GM12878 (cell line): ENCODE data around the gene CR2. TPM values are rescaled to one million over a fixed set of nuclear protein-coding genes. Genes with fewer than 3 reads are reported as not detected.

Experiments used
- ATAC-seq: fragments of 200-7000 bp; cut with Tn5 transposase; 3 replicates; pipeline ENCODE4 v1.9.1; 2020; ENCODE audit warnings: mild to moderate bottlenecking, moderate library complexity
- BruUV-seq: library from RNA; stranded (reverse); fragments of 400-500 nt; replicated peaks from 2 replicates; lab custom pipeline; 2021; lab: Mats Ljungman, UMichigan
- CTCF ChIA-PET: fragments of 300-600 bp; sonication (Branson Sonifier 250); formaldehyde crosslinking; extraction: SDS; loops from one replicate; lab custom pipeline; 2021; ENCODE audit warnings: inconsistent platforms; lab: Yijun Ruan, JAX
- POLR2A ChIA-PET: fragments of 350-600 bp; formaldehyde crosslinking; extraction: SDS; loops from one replicate; lab custom pipeline; 2021; ENCODE audit warnings: inconsistent platforms; lab: Charles Lee
- RAD21 ChIA-PET: fragments of 300-600 bp; sonication (Branson Sonifier 250); formaldehyde crosslinking; loops from one replicate; lab custom pipeline; 2023; ENCODE audit warnings: antibody characterized with exemption; ENCODE audit not compliant: unreplicated experiment; lab: Charles Lee
- SMC1A ChIA-PET: fragments of 300-600 bp; sonication (Branson Sonifier 250); formaldehyde crosslinking; loops from one replicate; lab custom pipeline; 2023; ENCODE audit not compliant: unreplicated experiment, uncharacterized antibody; lab: Charles Lee
- DNase-seq: peaks from one replicate; pipeline ENCODE4 v3.0.0-alpha.2; 2011; ENCODE audit warnings: low read depth, low spot score
- FAIRE-seq: peaks from 3 replicates; lab custom pipeline; 2011; peaks lifted over from hg19 to GRCh38; lab: Jason Lieb, UNC
- H2AFZ ChIP-seq: 2 replicates; pipeline ENCODE4 v1.6.0; 2011; ENCODE audit warnings: low read depth, low read length, control low read depth; ENCODE audit not compliant: control insufficient read depth
- H3K27ac ChIP-seq: 2 replicates; pipeline ENCODE4 v1.5.1; 2011; ENCODE audit warnings: control low read depth; ENCODE audit not compliant: control insufficient read depth, insufficient read depth
- H3K27me3 ChIP-seq, 2 experiments: replicated peaks in 1 of 2; 2 replicates each; pipeline versions ENCODE4 v1.6.0 to v1.6.1; 2011; ENCODE audit warnings: low read length in 1 of 2; ENCODE audit not compliant: control insufficient read depth in 2 of 2, insufficient read depth in 2 of 2
- H3K36me3 ChIP-seq, 2 experiments: 2 replicates each; pipeline ENCODE4 v1.5.1; 2011; ENCODE audit warnings: low read length in 1 of 2; ENCODE audit not compliant: control insufficient read depth in 2 of 2, insufficient read depth in 2 of 2
- H3K4me1 ChIP-seq: 2 replicates; pipeline ENCODE4 v1.6.1; 2011; ENCODE audit warnings: mild to moderate bottlenecking, low read length, moderate library complexity, mixed read lengths; ENCODE audit not compliant: control insufficient read depth, insufficient read depth
- H3K4me2 ChIP-seq: 2 replicates; pipeline ENCODE4 v1.6.0; 2011; ENCODE audit warnings: control low read depth; ENCODE audit not compliant: control insufficient read depth, insufficient read depth
- H3K4me3 ChIP-seq: fragments of 200-600 bp; sonication (generic); 2 replicates; pipeline ENCODE4 v1.5.1; 2016
- H3K79me2 ChIP-seq: 2 replicates; pipeline ENCODE4 v1.6.0; 2011; ENCODE audit warnings: low read length; ENCODE audit not compliant: control insufficient read depth, insufficient read depth
- H3K9ac ChIP-seq: 2 replicates; pipeline ENCODE4 v1.8.0; 2011; ENCODE audit warnings: low read length, control low read depth, mixed read lengths; ENCODE audit not compliant: control insufficient read depth, insufficient read depth
- H3K9me3 ChIP-seq: replicated peaks from 3 replicates; pipeline ENCODE4 v1.5.1; 2011; ENCODE audit warnings: mild to moderate bottlenecking, low read length; ENCODE audit not compliant: control insufficient read depth, insufficient read depth
- H4K20me1 ChIP-seq: 2 replicates; pipeline ENCODE4 v1.6.0; 2011; ENCODE audit not compliant: control insufficient read depth, insufficient read depth
- BCL11A ChIP-seq: IDR thresholded peaks from 2 replicates; pipeline ENCODE4 v1.6.1; 2011; ENCODE audit warnings: low read depth, low read length
- CBX3 ChIP-seq: fragments of 200-600 bp; sonication (generic); IDR thresholded peaks from 2 replicates; pipeline ENCODE4 v1.6.1; 2016; ENCODE audit warnings: low read depth, borderline replicate concordance
- EED ChIP-seq: sonication (generic); IDR thresholded peaks from 2 replicates; pipeline ENCODE4 v1.6.1; 2016; ENCODE audit warnings: antibody characterized with exemption, low read depth
- ESRRA ChIP-seq: IDR thresholded peaks from 2 replicates; pipeline ENCODE4 v1.6.1; 2012; ENCODE audit warnings: mild to moderate bottlenecking, low read length, improper control_type of control experiment
- ETV6 ChIP-seq, 2 experiments: fragments of 450-650 bp in 1 of 2; IDR thresholded peaks in 1 of 2; conservative IDR thresholded peaks in 1 of 2; 2 replicates each; pipeline ENCODE4 v1.6.1; 2014; ENCODE audit warnings: antibody characterized with exemption in 1 of 2, borderline replicate concordance in 1 of 2, low read depth in 1 of 2, mild to moderate bottlenecking in 1 of 2, moderate library complexity in 1 of 2
- HDAC6 ChIP-seq: fragments of 200-600 bp; sonication (generic); IDR thresholded peaks from one replicate; pipeline ENCODE4 v1.8.0; 2017; ENCODE audit warnings: antibody characterized with exemption; ENCODE audit not compliant: unreplicated experiment
- IKZF1 ChIP-seq: fragments of 450-650 bp; conservative IDR thresholded peaks from 2 replicates; pipeline ENCODE4 v1.6.1; 2017; ENCODE audit warnings: antibody characterized with exemption, mild to moderate bottlenecking
- IKZF2 ChIP-seq, 2 experiments: fragments of 450-650 bp; IDR thresholded peaks; 2 replicates each; pipeline ENCODE4 v1.6.1; 2017; ENCODE audit warnings: mild to moderate bottlenecking in 2 of 2, moderate library complexity in 2 of 2
- IRF4 ChIP-seq: IDR thresholded peaks from 2 replicates; pipeline ENCODE4 v1.6.1; 2011; ENCODE audit warnings: low read depth, low read length
- LARP7 ChIP-seq: fragments of 450-650 bp; IDR thresholded peaks from 2 replicates; pipeline ENCODE4 v1.6.1; 2017; ENCODE audit warnings: mild to moderate bottlenecking
- MEF2A ChIP-seq: IDR thresholded peaks from 2 replicates; pipeline ENCODE4 v1.6.1; 2011; ENCODE audit warnings: low read depth, mild to moderate bottlenecking, low read length, moderate library complexity; ENCODE audit not compliant: insufficient read depth
- MEF2B ChIP-seq: fragments of 450-650 bp; IDR thresholded peaks from 2 replicates; pipeline ENCODE4 v1.6.1; 2018; ENCODE audit warnings: mild to moderate bottlenecking, moderate library complexity; ENCODE audit not compliant: partially characterized antibody, poor library complexity, severe bottlenecking
- MTA3 ChIP-seq: IDR thresholded peaks from 2 replicates; pipeline ENCODE4 v1.6.1; 2012; ENCODE audit warnings: low read length, inconsistent platforms, borderline replicate concordance
- MXI1 ChIP-seq: fragments of 150-350 bp; IDR thresholded peaks from 2 replicates; pipeline ENCODE4 v1.6.1; 2011; ENCODE audit warnings: low read depth, mild to moderate bottlenecking, inconsistent platforms, low read length, improper control_type of control experiment
- MYC ChIP-seq: IDR thresholded peaks from 2 replicates; pipeline ENCODE4 v1.6.1; 2011; ENCODE audit warnings: mild to moderate bottlenecking, low read length, moderate library complexity, inconsistent platforms; ENCODE audit not compliant: insufficient read depth, insufficient replicate concordance, insufficient read length, severe bottlenecking
- NBN ChIP-seq: fragments of 450-650 bp; IDR thresholded peaks from 2 replicates; pipeline ENCODE4 v1.6.1; 2016
- NR2C2 ChIP-seq: IDR thresholded peaks from 2 replicates; pipeline ENCODE4 v1.6.1; 2011; ENCODE audit warnings: borderline replicate concordance, low read depth; ENCODE audit not compliant: control insufficient read depth, insufficient read length
- NR2F1 ChIP-seq: fragments of 450-650 bp; conservative IDR thresholded peaks from 2 replicates; pipeline ENCODE4 v1.6.1; 2017; ENCODE audit warnings: mild to moderate bottlenecking
- POU2F2 ChIP-seq: IDR thresholded peaks from 3 replicates; pipeline ENCODE4 v1.6.1; 2011; ENCODE audit warnings: low read depth, mild to moderate bottlenecking, low read length, borderline replicate concordance
- RB1 ChIP-seq: fragments of 450-650 bp; formaldehyde crosslinking; IDR thresholded peaks from 2 replicates; pipeline ENCODE4 v1.6.1; 2017; ENCODE audit warnings: mild to moderate bottlenecking, borderline replicate concordance
- RCOR1 ChIP-seq: conservative IDR thresholded peaks from 2 replicates; pipeline ENCODE4 v1.6.1; 2012; ENCODE audit warnings: low read depth, low read length, improper control_type of control experiment
- RUNX3 ChIP-seq: IDR thresholded peaks from 2 replicates; pipeline ENCODE4 v1.6.1; 2012; ENCODE audit warnings: low read length, inconsistent platforms
- SPI1 ChIP-seq: IDR thresholded peaks from 2 replicates; pipeline ENCODE4 v1.6.1; 2011; ENCODE audit warnings: low read depth, mild to moderate bottlenecking, low read length, moderate library complexity, borderline replicate concordance; ENCODE audit not compliant: insufficient read depth
- SREBF2 ChIP-seq: IDR thresholded peaks from 2 replicates; pipeline ENCODE4 v1.6.1; 2012; ENCODE audit warnings: mild to moderate bottlenecking, low read length
- SUPT20H ChIP-seq: IDR thresholded peaks from 2 replicates; pipeline ENCODE4 v1.6.1; 2011; ENCODE audit warnings: low read depth, mild to moderate bottlenecking, low read length, moderate library complexity, borderline replicate concordance; ENCODE audit not compliant: control insufficient read depth
- SUZ12 ChIP-seq: fragments of 200-600 bp; sonication (generic); IDR thresholded peaks from one replicate; pipeline ENCODE4 v1.6.1; 2018; ENCODE audit warnings: antibody characterized with exemption, mild to moderate bottlenecking; ENCODE audit not compliant: unreplicated experiment
- ZNF24 ChIP-seq: fragments of 450-650 bp; IDR thresholded peaks from 2 replicates; pipeline ENCODE4 v1.6.1; 2017; ENCODE audit warnings: antibody characterized with exemption, mild to moderate bottlenecking
- ZNF622 ChIP-seq: fragments of 450-650 bp; IDR thresholded peaks from 2 replicates; pipeline ENCODE4 v1.6.1; 2017; ENCODE audit warnings: mild to moderate bottlenecking, inconsistent platforms
- ZSCAN29 ChIP-seq: fragments of 450-650 bp; IDR thresholded peaks from 2 replicates; pipeline ENCODE4 v1.6.1; 2017; ENCODE audit warnings: mild to moderate bottlenecking, moderate library complexity
- WGBS: methylation state at CpG from one replicate; pipeline ENCODE4 v1.1.6; 2016; ENCODE audit warnings: low lambda C conversion rate; ENCODE audit not compliant: insufficient replicate concordance, insufficient coverage; ENCODE audit errors: missing lambda C conversion rate; 5-methylcytosine and 5-hydroxymethylcytosine counted together
- in situ Hi-C: fragments of 300-500 bp; cut with MboI; formaldehyde crosslinking; loops from 9 replicates; pipeline ENCODE4 v1.14.3; 2018; ENCODE audit warnings: mixed read lengths
- intact Hi-C: fragments of 100-400 bp; cut with micrococcal nuclease; formaldehyde crosslinking; loops from one replicate; pipeline ENCODE4 v1.14.2; 2022; ENCODE audit not compliant: unreplicated experiment
- polyA plus RNA-seq, 11 experiments: library from polyadenylated mRNA; depleted of rRNA in 4 of 11; unstranded in 6 of 11; stranded (reverse) in 5 of 11; fragments of >200 nt; fragmentation: Nextera tagmentation in 4 of 11; fragmentation: Illumina TruSeq in 1 of 11; extraction: Ambion mirVana in 4 of 11; extraction: Trizol in 1 of 11; gene quantifications; 1 replicate in 1 of 11; 2 replicates in 10 of 11; pipeline versions ENCODE4 v1.2.1 to v1.2.3, GENCODE V29; 2011 to 2016; ENCODE audit warnings: inconsistent platforms in 2 of 11, missing spikeins in 2 of 11, low read depth in 1 of 11
- total RNA-seq, 4 experiments: library from RNA; depleted of rRNA in 3 of 4; stranded (reverse); fragments of >200 nt in 3 of 4; fragmentation: Illumina TruSeq in 1 of 4; extraction: Trizol in 1 of 4; gene quantifications; 2 replicates each; pipeline versions ENCODE4 v1.2.1 to v1.2.3, GENCODE V29; 2013 to 2021

CR2 gene
- total and polyA plus RNA-seq, 10 of the 15 experiments (the other 5 are each of a cell fraction or from before 2014, with no cell fraction given) = 2.2 to 72.8 (median 50.6) TPM

DNA sequence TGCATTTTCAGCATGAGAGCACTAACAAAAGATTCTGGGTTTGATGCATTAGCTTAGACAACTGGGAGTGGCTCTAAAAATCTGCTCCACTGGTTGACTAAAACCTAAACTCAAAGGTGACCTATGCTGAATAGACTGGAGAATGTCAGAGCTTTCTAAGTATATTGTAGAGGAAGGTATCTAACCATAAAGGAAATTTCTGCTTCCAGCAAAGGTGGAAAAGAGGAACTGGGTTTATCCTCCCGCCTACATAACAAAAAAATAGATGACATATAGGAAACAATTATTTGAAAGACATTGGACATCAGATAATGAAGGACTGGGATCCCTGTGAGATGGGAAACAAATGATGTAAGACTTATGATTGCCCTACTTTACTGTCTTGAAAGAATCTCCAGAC is 35.8 kb upstream of the CR2 start:
- in situ Hi-C loops = loop anchor here (5.0 kb wide), 1 partner anchor 79 kb away; the partner anchor contains the start of gene CR1
- SMC1A ChIA-PET = interaction anchor here (1.1 to 10.7 kb wide), 4 partner anchors 12 to 64 kb away, joined by 3 to 126 read pairs (median 8); partner anchors contain the start of gene CR2
- TF ChIP-seq MYC (no peak), MTA3 (0 out of 2 replicates have a peak, but pooled peaks have one; percentile 12), EED (peak; percentile 68), MEF2B (no peak), ZNF622 (no peak), SPI1 (peak; percentile 79), RB1 (no peak), HDAC6 (no peak), ETV6 (conservative IDR thresholded peaks at IDR 0.05 in 1 of 2, IDR thresholded peaks at IDR 0.05 in 1 of 2; ENCODE audit: borderline replicate concordance in 1 of 2, low read depth in 1 of 2) (peak in 1 of 2 experiments; percentile 48; a peak in 1 of 4 replicates), SUPT20H (no peak), SREBF2 (no peak), POU2F2 (no peak), ZSCAN29 (no peak), NBN (no peak), IKZF1 (peak; percentile 42), BCL11A (no peak), IRF4 (no peak), IKZF2 (IDR thresholded peaks at IDR 0.05) (peak; percentile 23 to 66; a peak in 3 of 4 replicates), ESRRA (no peak), MEF2A (0 out of 2 replicates have a peak, but pooled peaks have one; percentile 5), SUZ12 (no peak), RCOR1 (no peak), LARP7 (no peak), CBX3 (no peak), NR2C2 (no peak), NR2F1 (0 out of 2 replicates have a peak, but pooled peaks have one; percentile 16), RUNX3 (peak; percentile 53; the same call in 1 of the 2 replicates), ZNF24 (no peak), MXI1 (no peak)

More for the DNA sequence above, 35.8 kb upstream of the CR2 start:
- Histone ChIP-seq H3K9ac (no peak overlapping the region), H3K27ac (no peak overlapping the region), H3K4me1 (peaks cover 38% of the 10 kb centered on the region), H3K4me3 (no peak overlapping the region), H3K36me3 (no peaks in the 10 kb centered on the region), H4K20me1 (no peaks in the 10 kb centered on the region), H3K9me3 (peaks cover 9% of the 10 kb centered on the region; the same call in 2 of the 3 replicates), H2AFZ (no peak overlapping the region), H3K79me2 (no peaks in the 10 kb centered on the region), H3K27me3 (no peaks in the 10 kb centered on the region), H3K4me2 (peak overlapping the region; percentile 11; the same call in 1 of the 2 replicates)
- FAIRE-seq = peak; percentile 49
- intact Hi-C loops = no loop called here
- RAD21 ChIA-PET = interaction anchor here (1.5 to 7.3 kb wide), 2 partner anchors 12 to 13 kb away, joined by 4 to 67 read pairs; no protein-coding TSS in a partner anchor
- CTCF ChIA-PET = interaction anchor here (1.0 to 3.3 kb wide), 7 partner anchors 10 to 436 kb away, joined by 3 to 14 read pairs (median 7); partner anchors contain the start of gene CR2
- WGBS = 0% methylated on average over 1 of the region's 1 CpG
- ATAC-seq = peak; percentile 13; the same call in 1 of the 3 replicates
- POLR2A ChIA-PET = no interaction called here
- DNase-seq = no peak
- BruUV-seq = no TSS peak
